Stimulated activated naive B cell treated with anti-CD40 and anti-IgM and Interleukin-4, amounts not matched to agents 10 μg/mL and 1 μg/mL and 100 μg/mL, for 72 hours (primary cell): ENCODE data around the gene SYNGR1.

Source experiments
- ATAC-seq, 2 donors: fragments of 150-1000 bp; cut with Tn5 transposase; replicated peaks; 2 replicates each; pipeline ENCODE4 v1.10.0; 2021; ENCODE audit warnings: moderate library complexity in 1 of 2
- DNase-seq: peaks from one replicate; pipeline ENCODE4 v3.0.0; 2021
- H3K27ac Mint-ChIP-seq: one replicate; pipeline ENCODE4 v1.8.0; 2022; ENCODE audit warnings: mild to moderate bottlenecking, mixed read lengths
- H3K27me3 Mint-ChIP-seq, 2 donors: one replicate each; pipeline ENCODE4 v1.8.0; 2022; ENCODE audit warnings: mixed read lengths in 2 of 2
- H3K36me3 Mint-ChIP-seq, 2 donors: one replicate each; pipeline ENCODE4 v1.8.0; 2022; ENCODE audit warnings: mixed read lengths in 2 of 2, mild to moderate bottlenecking in 1 of 2
- H3K4me1 Mint-ChIP-seq, 2 donors: one replicate each; pipeline ENCODE4 v1.8.0; 2022; ENCODE audit warnings: mixed read lengths in 2 of 2, mild to moderate bottlenecking in 1 of 2
- H3K4me3 Mint-ChIP-seq, 2 donors: one replicate each; pipeline ENCODE4 v1.8.0; 2022; ENCODE audit warnings: mild to moderate bottlenecking in 2 of 2, mixed read lengths in 2 of 2, moderate library complexity in 1 of 2
- H3K9me3 Mint-ChIP-seq, 2 donors: one replicate each; pipeline ENCODE4 v1.8.0; 2022; ENCODE audit warnings: mixed read lengths in 2 of 2, mild to moderate bottlenecking in 1 of 2

SYNGR1 gene

DNA sequence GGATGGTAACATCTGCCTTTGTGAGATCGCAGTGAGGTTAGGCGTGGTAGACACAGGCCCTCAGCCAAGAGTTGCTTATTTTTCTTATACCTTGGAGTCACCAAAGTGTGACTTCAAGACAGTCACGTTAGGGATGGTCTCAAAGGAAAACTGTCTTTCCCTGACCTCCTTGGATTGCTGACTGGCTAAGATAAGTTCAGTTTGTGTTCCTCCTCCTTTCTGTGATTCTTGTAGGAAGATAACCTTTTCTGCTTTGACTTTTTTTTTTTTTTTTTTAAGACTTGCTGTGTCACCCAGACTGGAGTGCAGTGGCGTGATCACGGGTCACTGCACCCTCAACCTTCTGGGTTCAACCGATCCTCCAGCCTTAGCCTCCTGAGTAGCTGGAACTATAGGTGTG, 72.9 kb downstream of the SYNGR1 start:
- no peaks in the 10 kb centered on the region for H3K27me3 Mint-ChIP-seq
- H3K36me3 Mint-ChIP-seq = peaks cover 41 to 59% of the 10 kb centered on the region in 2 donors
- no peak overlapping the region for H3K4me3 Mint-ChIP-seq
- H3K27ac Mint-ChIP-seq = no peak overlapping the region
- H3K9me3 Mint-ChIP-seq = no peaks in the 10 kb centered on the region
- ATAC-seq = no peak
- no peak for DNase-seq
- H3K4me1 Mint-ChIP-seq = no peaks in the 10 kb centered on the region

DNA sequence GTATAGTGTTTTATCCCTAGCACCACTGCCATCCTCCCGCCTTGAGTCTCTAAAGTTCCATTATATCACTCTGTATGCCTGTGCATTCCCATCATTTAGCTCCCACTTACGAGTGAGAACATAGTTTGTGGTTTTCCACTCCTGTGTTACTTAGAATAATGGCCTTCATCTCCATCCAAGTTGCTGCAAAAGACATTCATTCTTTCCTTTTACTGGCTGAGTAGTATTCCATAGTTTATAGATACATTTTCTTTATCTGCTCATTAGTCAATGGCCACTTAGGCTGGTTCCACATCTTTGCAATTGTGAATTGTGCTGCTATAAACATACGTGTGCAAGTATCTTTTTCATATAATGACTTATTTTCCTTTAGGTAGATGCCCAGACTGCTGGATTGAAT, 74.2 kb downstream of the SYNGR1 start:
- DNase-seq = no peak

DNA sequence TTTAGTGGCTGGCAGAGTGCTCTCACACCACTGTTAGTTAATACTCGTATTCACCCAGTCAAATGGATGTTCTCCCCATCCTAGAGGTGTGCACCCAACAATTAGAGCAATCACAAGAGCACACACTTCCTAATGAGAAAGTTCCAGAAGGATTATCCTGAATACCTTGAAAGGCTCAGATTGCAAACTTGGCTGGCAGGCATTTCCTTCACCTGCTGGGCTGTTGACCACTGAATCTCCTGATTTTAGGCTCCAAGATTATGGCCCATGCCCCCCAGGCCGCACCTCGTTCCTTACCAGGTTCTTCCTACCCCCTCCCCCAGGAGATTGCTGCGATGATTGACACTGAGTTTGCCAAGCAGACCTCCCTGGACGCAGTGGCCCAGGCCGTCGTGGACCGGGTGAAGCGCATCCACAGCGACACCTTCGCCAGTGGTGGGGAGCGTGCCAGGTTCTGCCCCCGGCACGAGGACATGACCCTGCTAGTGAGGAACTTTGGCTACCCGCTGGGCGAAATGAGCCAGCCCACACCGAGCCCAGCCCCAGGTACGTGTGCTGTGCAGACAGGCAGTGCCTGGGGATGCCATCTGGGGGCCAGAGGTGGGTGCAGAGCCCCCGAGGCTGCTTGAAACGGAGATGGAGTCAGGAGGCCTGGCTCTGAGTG, 76.7 kb downstream of the SYNGR1 start:
- H3K4me1 Mint-ChIP-seq = no peaks in the 10 kb centered on the region
- H3K36me3 Mint-ChIP-seq = peaks cover 45 to 48% of the 10 kb centered on the region in 2 donors
- DNase-seq = no peak
- no peaks in the 10 kb centered on the region for H3K9me3 Mint-ChIP-seq
- no peak overlapping the region for H3K27ac Mint-ChIP-seq
- no peak overlapping the region for H3K4me3 Mint-ChIP-seq
- no peak for ATAC-seq
- no peaks in the 10 kb centered on the region for H3K27me3 Mint-ChIP-seq

More for the DNA sequence above, 74.2 kb downstream of the SYNGR1 start:
- Mint-ChIP-seq H3K4me1 (no peaks in the 10 kb centered on the region), H3K9me3 (no peaks in the 10 kb centered on the region), H3K27me3 (no peaks in the 10 kb centered on the region), H3K36me3 (peaks cover 42 to 53% of the 10 kb centered on the region in 2 donors), H3K4me3 (no peak overlapping the region), H3K27ac (no peak overlapping the region)
- no peak for ATAC-seq

DNA sequence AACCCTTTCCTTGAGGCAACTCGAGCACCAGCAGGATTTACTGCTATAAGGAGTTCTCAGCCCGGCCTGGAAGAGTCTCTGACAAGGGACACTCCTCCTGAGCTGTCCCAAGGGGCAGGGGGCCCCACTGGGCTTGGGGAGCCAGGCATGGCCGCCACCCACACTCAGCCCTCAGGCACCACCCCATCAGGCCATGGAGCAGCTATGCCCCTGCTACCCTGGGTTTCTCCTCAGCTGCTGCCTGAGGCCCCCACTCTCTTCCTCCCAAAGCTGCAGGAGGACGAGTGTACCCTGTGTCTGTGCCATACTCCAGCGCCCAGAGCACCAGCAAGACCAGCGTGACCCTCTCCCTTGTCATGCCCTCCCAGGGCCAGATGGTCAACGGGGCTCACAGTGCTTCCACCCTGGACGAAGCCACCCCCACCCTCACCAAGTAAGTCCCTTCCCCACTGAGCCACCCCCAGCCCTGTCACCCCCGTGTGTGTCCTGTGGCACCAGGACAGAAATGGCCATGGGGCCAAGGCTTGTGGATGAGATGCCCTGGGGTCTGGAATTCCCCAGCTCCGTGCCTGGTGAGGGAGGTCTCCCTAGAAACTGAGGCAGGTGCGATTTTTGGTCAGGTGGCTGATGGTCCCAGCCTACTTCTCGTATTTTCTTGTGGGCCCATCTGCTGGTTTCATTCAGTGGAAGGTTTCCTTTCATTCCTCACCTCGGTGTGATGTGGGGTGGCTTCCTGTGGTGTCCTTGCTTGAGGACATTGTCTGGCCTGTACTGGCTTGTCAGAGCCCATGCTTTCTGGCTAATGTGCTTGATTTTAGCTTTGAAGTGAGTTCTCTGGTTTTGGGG, 78.2 kb downstream of the SYNGR1 start:
- H3K9me3 Mint-ChIP-seq = no peaks in the 10 kb centered on the region
- no peak overlapping the region for H3K4me3 Mint-ChIP-seq
- no peaks in the 10 kb centered on the region for H3K4me1 Mint-ChIP-seq
- ATAC-seq (no peak), DNase-seq (no peak)
- peaks cover 41 to 48% of the 10 kb centered on the region in 2 donors for H3K36me3 Mint-ChIP-seq
- H3K27ac Mint-ChIP-seq = no peak overlapping the region
- no peaks in the 10 kb centered on the region for H3K27me3 Mint-ChIP-seq

DNA sequence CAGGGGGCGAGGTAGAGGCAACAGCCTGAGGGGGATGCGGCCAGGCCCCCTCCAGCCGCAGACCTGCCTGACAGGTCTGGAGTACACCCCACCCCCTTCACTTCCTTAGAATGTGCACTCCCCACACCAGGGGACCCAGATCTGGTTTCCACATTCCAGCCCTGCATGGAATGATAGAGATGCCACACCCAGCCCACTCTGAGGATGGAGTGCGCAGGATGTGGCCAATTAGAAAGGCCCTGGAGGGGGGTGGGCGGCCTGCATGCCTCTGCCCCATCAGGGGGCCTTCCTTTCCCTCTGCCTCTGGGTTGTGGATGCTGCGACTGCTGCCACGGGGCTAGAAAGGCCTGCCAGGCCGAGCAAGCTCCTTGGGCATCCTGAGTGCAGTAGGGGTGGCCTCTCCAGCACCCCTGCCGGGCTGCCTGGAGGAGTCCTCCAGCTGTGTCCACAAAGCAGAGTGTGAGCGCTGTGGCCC, 78.8 kb downstream of the SYNGR1 start:
- Mint-ChIP-seq H3K9me3 (no peaks in the 10 kb centered on the region), H3K27ac (no peak overlapping the region), H3K4me3 (no peak overlapping the region), H3K27me3 (no peaks in the 10 kb centered on the region), H3K4me1 (no peaks in the 10 kb centered on the region), H3K36me3 (peaks cover 41 to 49% of the 10 kb centered on the region in 2 donors)
- DNase-seq (no peak), ATAC-seq (no peak)

DNA sequence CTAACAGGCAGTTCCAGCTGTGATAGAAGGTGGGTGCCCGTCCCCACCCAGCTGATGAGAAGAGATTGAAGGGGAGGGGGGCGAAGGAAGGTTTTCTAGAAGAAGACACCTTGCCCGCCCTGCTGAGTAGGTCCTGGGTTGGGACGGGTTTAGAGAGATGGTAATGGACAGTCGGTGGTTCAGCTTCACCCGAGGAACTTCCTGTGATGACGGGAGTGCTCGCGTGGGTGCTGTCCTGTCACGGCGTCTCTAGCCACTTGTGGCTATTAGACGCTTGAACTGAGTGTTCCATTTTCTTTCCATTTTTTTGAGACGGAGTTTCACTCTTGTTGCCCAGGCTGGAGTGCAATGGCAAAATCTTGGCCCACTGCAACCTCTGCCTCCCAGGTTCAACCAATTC, 79.4 kb downstream of the SYNGR1 start:
- no peak for DNase-seq
- Mint-ChIP-seq H3K27ac (no peak overlapping the region), H3K27me3 (no peaks in the 10 kb centered on the region), H3K36me3 (peaks cover 37 to 47% of the 10 kb centered on the region in 2 donors), H3K4me1 (no peaks in the 10 kb centered on the region), H3K4me3 (no peak overlapping the region), H3K9me3 (no peaks in the 10 kb centered on the region)
- no peak for ATAC-seq

DNA sequence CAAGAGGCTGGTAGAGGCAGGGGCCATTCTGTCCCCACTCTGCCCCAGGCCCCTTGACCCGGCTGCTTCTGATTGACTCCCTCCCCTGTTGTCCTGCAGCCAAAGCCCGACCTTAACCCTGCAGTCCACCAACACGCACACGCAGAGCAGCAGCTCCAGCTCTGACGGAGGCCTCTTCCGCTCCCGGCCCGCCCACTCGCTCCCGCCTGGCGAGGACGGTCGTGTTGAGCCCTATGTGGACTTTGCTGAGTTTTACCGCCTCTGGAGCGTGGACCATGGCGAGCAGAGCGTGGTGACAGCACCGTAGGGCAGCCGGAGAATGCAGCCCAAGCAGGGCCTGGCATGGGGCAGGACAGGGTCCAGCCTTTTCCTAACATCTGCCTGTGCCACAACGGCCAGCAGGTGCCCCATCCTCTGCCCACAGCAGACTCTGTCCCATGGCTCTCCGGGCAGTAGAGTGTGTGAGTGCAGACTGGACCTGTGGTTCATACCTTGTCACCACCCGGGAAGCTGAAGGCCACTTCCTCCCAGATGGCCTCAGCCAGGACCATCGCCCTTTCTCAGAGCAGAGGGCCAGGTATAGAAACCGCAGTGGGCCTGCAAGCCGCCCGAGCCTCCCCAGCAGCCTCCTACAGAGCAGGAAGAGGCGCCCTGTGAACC, 80.3 kb downstream of the SYNGR1 start:
- H3K36me3 Mint-ChIP-seq = peaks cover 40 to 50% of the 10 kb centered on the region in 2 donors
- H3K27ac Mint-ChIP-seq = no peak overlapping the region
- no peaks in the 10 kb centered on the region for H3K27me3 Mint-ChIP-seq
- ATAC-seq = no peak
- H3K4me3 Mint-ChIP-seq = no peak overlapping the region
- DNase-seq = no peak
- no peaks in the 10 kb centered on the region for H3K4me1 Mint-ChIP-seq
- no peaks in the 10 kb centered on the region for H3K9me3 Mint-ChIP-seq

DNA sequence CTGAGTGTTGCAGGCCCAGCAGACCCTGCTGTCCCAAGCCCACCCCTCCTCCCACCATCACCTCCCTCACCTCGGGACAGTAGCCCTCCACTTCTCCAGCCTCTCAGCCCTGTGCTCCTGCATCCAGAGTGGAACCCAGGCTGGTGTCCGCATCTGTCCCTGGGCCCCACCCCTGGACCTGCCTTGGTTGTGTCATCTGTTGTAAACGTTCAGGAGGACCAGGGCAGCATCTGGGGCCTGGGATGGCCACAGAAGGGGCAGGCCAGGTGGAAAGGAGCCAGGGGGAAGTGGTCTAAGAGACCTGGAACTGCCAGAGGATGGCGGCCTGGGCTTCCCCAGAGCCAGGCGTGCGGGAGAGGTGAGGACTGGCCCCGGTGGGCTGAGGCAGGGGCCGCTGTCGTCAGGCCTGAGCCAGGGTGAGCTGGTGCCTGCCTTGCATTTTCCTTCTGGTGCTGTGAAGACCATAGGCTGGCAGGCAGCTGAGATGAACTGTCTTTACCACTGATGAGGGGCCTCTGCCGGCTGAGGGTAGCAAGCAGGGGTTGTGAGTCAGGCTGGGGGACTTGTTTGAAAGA, 80.9 kb downstream of the SYNGR1 start:
- Mint-ChIP-seq H3K36me3 (peaks cover 39 to 50% of the 10 kb centered on the region in 2 donors), H3K27ac (no peak overlapping the region), H3K4me3 (no peak overlapping the region), H3K9me3 (no peaks in the 10 kb centered on the region), H3K4me1 (no peaks in the 10 kb centered on the region), H3K27me3 (no peaks in the 10 kb centered on the region)
- ATAC-seq = no peak
- no peak for DNase-seq

DNA sequence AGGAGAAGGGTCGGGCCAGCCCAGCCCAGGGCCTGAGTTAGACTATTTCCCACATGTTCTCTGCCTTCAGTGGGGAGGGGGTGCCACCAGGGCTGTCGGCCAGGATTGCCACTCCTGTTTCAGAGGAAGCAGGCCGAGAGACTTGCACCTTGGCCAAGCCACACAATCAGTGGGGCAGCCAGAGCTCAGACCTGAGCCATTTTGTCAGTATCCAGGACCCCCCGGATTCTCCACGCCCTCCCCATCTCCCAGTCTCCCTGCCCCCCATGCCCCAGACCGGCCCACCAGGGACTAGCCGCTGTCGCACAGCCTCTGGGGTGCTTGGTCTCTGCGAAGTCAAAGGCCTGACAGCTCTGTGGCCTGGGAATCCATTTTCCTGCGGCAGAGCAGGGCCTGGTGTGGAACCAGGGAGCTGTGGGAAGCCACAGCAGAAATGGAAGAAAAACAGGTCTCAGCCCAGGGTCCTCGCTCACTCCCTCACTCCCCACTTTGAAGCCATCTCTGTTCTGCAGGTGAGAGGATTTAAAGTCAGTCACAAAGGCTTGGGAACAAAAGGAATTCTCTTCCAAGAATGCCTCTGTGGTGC, 81.5 kb downstream of the SYNGR1 start:
- ATAC-seq (no peak), DNase-seq (no peak)
- H3K36me3 Mint-ChIP-seq = peaks cover 39 to 50% of the 10 kb centered on the region in 2 donors
- H3K27me3 Mint-ChIP-seq = no peaks in the 10 kb centered on the region
- no peak overlapping the region for H3K27ac Mint-ChIP-seq
- H3K4me1 Mint-ChIP-seq = peaks cover 0 to under 1% of the 10 kb centered on the region in 2 donors
- H3K4me3 Mint-ChIP-seq = no peak overlapping the region
- H3K9me3 Mint-ChIP-seq = no peaks in the 10 kb centered on the region

DNA sequence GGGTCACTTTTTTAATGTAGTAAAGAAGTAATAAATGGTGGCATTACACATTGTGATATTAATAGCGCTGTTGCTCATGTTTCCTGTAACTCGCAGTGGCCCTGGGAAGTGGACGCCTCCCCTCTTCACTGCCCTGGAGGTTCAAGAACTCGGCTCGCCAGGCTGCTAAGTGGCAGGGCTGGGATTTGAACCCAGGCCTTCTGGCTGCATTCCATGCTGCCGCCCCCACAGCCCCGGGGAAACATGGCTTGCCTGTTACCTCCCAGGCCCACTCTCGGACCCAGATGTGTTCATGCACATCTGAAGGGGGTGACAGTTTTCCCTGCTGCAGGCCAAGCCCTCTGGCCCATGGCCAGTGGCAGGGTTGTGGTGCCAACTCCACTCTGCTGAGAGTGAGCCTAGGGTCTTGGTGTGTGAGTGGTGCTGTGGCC, 82.0 kb downstream of the SYNGR1 start:
- DNase-seq (no peak), ATAC-seq (no peak)
- Mint-ChIP-seq H3K27me3 (no peaks in the 10 kb centered on the region), H3K4me3 (no peak overlapping the region), H3K4me1 (peaks cover 3 to 6% of the 10 kb centered on the region in 2 donors), H3K36me3 (peaks cover 35 to 46% of the 10 kb centered on the region in 2 donors), H3K27ac (no peak overlapping the region), H3K9me3 (no peaks in the 10 kb centered on the region)

DNA sequence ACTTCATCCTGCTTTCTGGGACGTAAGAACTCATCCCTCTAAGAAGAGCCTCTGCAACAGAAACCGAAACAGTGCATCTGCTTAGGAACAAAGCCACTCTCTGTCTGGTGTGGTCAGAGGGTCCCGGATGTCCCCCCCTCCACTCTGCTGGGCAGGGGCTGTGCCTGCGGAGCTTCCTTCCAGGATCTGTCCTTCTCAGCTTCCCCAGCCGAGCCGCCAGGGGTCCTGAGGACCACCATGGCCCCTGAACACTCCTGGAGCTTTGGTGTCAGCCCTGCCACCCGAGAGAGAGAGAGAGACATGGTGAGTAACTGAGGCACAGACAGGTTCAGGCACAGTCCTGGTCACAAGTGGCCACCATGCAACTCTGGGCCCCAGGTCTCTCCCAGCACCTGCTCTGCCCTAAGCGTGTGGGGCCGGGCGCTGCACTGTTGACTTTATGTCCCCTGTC, 82.6 kb downstream of the SYNGR1 start:
- DNase-seq (no peak), ATAC-seq (no peak)
- H3K4me3 Mint-ChIP-seq = no peak overlapping the region
- peaks cover 7 to 11% of the 10 kb centered on the region in 2 donors for H3K4me1 Mint-ChIP-seq
- no peak overlapping the region for H3K27ac Mint-ChIP-seq
- no peaks in the 10 kb centered on the region for H3K27me3 Mint-ChIP-seq
- peaks cover 32 to 41% of the 10 kb centered on the region in 2 donors for H3K36me3 Mint-ChIP-seq
- no peaks in the 10 kb centered on the region for H3K9me3 Mint-ChIP-seq

DNA sequence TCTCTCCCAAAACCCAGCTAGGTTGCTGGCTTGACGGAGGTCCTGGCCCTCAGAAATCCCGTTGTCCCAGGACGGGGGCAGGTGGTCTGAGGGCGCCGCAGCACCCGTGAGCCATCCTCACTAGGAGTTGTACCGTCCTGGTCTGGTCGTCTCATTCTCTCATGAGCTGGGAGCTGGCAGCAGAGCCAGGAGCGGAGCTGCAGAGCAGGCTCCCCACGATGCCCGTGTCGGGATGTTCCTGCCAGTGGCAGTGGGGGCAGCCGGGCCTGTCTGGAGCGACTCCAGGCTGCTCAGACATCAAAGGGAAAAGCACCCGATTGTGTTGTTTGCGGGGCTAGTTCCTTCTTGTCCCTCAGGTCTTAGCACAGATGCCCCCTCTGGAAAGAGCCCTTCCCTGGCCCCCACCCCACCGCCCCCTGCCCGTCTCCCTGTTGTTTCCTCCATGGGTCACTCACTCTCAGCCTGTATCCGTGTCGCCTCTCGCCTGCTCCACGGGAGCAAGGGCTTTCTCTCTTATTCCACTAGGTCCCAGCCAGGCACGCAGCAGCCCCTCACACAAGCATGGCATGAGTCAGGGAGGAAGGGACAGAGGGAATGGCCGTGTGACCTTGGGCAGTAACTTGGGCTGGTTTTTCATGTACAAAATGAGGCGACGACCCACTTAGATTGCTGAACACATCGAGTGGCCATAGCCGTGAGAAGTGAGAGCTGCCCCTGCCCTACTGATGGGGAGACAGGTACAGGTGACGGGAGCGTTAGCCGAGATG, 83.9 kb downstream of the SYNGR1 start:
- no peaks in the 10 kb centered on the region for H3K9me3 Mint-ChIP-seq
- H3K4me1 Mint-ChIP-seq = peaks cover 10 to 21% of the 10 kb centered on the region in 2 donors
- no peak overlapping the region for H3K4me3 Mint-ChIP-seq
- no peak for DNase-seq
- no peak for ATAC-seq
- H3K27me3 Mint-ChIP-seq = no peaks in the 10 kb centered on the region
- no peak overlapping the region for H3K27ac Mint-ChIP-seq
- H3K36me3 Mint-ChIP-seq = peaks cover 25 to 34% of the 10 kb centered on the region in 2 donors

DNA sequence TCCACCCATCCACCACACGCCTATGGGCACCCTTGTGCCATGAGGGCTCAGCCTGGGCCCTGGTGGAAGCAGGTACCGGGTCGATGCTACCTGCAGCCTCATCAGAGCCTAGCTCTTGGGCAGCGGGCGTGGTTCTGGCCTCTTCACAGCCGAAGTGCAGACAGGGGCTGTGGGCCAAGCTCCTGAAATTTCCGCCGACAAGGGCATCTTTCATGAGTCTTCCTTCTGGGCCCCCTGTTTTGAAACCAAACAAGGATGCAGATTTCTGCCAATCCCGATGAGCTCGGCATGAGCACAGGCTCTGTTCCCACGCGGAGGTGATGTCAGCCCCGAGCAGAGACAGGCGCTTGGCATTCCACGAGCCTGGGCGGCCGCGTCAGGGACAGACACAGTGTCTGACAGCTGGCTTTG, 84.5 kb downstream of the SYNGR1 start:
- no peak overlapping the region for H3K4me3 Mint-ChIP-seq
- ATAC-seq (no peak), DNase-seq (no peak)
- no peak overlapping the region for H3K27ac Mint-ChIP-seq
- no peaks in the 10 kb centered on the region for H3K9me3 Mint-ChIP-seq
- no peaks in the 10 kb centered on the region for H3K27me3 Mint-ChIP-seq
- peaks cover 15 to 27% of the 10 kb centered on the region in 2 donors for H3K4me1 Mint-ChIP-seq
- peaks cover 20 to 29% of the 10 kb centered on the region in 2 donors for H3K36me3 Mint-ChIP-seq
